Middle frontal gyrus (tissue), 1 donor: Measurements from ENCODE around the gene BBC3.
"Not testable (repeated sequence)": the region's sequence is repeated elsewhere in the genome, so short reads cannot be mapped to it uniquely, and the experiment has no call there.

Experiments used
- DNase-seq: peaks from one replicate; pipeline ENCODE4 v3.0.0-alpha.2; 2015; ENCODE audit warnings: low spot score; ENCODE audit errors: extremely low spot score

BBC3 gene, protein sequence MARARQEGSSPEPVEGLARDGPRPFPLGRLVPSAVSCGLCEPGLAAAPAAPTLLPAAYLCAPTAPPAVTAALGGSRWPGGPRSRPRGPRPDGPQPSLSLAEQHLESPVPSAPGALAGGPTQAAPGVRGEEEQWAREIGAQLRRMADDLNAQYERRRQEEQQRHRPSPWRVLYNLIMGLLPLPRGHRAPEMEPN

DNA sequence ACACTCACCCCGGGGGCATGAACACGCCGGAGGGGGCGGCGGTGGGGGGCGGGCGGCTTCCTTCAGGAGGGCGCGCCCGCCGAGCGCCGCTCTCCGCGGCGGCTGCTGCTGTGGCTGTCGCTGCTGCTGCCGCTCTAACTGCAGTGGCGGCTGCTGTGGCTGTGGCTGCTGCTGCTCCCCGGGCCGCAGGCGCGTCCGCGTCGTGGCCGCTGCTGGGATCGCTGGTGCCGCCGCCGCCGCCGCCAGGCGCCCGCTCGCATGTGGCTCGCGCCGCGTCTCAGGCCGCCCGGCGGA, at the start of gene BBC3:
Gene BBC3, minus strand, starts transcription at position 279 of the 294 bp plus-strand sequence. CDS start 2,768 bp downstream, outside the sequence.
- DNase-seq = no peak

DNA sequence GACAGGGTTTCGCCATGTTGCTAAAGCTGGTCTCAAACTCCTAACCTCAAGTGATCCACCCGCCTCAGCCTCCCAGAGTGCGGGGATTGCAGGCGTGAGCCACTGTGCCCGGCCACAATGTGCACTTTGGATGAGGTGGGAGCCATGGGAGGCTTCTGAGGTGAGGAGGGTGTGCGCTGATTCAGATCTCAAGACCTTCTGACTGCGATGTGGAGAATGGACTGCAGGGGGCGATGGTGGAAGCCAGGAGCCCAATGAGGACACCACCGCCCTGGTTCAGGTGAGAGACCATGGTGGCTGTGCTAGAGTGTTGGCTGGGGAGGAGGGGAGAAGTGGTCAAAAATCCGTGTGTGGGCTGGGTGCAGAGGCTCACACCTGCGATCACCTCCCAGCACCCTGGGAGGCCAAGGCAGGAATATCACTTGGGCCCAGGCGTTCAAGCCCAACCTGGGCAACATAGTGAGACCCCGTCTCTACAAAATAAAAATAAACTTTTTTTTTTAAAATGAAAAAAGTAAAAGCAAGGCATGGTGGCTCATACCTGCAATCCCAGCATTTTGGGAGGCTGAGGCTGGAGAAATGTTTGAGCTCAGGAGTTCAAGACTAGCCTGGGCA, 49.3 kb upstream of the BBC3 start:
- no peak for DNase-seq

DNA sequence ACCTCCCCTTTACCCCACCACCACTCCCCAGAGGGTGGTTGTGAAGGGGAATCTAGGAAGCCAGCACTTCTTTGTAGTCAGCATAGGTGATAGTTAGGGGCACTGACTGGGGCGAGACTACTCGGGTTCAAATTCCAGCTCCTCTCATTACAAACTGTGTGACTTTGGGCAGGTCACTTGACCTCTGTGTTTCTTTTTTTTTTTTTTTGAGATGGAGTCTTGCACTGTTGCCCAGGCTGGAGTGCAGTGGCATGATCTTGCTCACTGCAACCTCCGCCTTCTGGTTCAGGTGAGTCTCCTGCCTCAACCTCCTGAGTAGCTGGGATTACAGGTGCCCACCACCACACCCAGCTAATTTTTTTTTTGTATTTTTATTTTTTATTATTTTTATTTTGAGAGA, 45.5 kb upstream of the BBC3 start:
- DNase-seq = not testable (repeated sequence)

DNA sequence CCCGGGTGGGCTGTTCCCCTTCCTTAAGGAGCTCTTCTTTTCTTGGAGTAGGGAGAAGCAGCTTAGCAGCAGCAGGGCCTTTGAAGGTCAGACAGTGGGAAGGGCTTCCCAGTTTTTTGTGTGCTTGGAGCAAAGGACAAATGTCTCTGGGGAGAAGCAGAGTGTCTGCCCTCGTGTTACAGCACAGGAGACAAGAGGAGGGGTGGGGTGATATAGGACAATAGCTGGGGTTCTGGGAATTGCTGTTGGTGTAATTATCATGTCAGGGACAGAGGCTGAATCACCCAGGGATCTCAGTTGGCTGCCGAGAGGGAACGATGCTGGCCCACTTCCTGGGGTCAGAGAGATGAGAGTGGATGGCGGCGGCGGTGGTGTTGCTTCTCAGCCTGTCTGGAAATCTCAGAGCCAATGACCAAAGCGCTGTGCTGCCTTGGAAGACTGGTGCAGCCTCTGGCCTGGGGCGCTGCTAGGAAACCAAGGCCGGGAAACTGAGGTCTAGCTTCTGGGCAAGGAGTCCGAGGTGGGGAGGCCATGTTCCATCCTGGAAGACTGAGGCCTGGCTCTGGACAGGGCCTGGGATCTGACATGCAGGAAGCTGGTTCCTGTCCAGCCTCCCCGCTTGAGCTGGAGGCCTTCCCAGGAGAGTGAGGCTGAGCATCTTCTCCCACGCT, 44.9 kb upstream of the BBC3 start:
- no peak for DNase-seq

DNA sequence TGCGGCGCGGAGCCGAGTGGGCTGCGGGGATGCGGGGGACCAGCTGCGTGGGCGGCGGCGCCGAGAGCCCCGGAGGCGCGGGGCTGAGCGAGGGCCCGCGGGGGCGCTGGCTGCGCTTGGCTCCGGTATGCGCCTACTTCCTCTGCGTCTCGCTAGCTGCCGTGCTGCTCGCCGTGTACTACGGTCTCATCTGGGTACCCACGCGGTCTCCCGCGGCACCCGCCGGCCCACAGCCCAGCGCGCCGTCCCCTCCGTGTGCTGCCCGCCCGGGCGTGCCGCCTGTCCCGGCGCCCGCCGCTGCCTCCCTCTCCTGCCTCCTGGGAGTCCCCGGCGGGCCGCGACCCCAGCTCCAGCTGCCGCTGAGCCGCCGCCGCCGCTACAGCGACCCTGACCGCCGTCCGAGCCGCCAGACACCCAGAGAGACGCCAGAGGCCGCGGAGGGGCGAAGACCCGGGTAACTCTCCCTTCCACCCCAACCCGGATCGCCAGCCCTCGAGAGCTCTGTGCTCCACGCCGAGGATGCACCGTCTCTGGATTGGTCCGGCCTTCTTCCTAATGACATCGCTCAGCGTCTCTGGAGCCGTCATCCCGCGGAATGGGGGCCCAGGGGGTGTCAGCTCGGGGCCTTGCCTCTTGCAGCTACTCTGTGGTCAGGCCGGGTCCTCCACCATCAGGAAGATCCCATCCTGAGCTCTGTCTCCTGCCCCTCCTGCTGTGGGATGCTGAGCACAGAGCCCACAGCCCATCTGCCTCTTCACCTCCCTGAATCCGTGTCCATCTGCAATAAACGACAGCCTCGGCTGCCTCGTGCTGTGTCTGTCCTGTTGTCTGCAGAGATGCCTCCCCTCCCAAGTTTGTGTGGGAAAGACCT, 44.1 kb upstream of the BBC3 start:
- DNase-seq = no peak

DNA sequence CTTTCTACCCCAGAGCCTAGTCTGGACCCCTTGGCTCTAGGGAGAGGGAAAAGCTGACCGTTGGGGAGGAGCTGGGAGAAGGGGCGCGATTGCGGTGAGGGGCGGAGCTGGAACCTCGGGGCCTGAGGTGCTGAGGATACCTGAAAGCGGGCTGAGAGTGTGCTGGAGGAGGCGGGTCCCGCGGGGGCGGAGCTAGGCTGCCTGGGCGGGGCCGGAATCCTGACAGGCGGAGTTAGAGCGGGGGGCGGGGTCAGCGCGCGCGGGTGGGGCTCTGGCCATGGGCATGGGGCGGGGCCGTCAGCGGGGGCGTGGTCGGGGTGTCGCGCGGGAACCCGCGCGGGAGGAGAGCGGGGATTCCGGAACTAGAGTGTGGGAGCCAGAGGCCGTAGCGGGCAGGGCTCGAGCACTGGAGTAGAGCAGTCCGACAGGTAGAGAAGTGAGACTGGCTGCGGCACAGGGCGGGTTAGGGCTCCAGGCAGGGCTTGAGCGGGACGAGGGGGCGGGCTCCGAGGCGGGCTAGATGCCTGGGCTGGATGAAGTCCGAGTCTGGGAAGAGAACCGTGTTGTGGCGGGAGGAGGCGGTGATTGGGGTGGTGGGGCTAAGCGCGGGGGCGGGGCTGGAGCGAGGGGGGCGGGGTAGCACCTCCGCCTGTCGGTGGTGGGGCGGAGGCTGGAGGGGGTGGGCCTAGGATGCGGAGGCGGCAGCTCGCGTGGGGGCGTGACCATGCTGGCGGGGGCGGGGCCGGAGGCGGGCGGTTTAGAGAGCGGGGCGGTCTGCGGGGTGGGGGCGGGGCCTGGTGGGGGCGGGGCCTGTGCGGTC, 43.3 kb upstream of the BBC3 start, which contains the start of gene INAFM1:
Gene INAFM1, plus strand, starts transcription at position 815 of the 820 bp plus-strand sequence. CDS start 35 bp downstream, outside the sequence.
- peak; percentile 78 for DNase-seq

DNA sequence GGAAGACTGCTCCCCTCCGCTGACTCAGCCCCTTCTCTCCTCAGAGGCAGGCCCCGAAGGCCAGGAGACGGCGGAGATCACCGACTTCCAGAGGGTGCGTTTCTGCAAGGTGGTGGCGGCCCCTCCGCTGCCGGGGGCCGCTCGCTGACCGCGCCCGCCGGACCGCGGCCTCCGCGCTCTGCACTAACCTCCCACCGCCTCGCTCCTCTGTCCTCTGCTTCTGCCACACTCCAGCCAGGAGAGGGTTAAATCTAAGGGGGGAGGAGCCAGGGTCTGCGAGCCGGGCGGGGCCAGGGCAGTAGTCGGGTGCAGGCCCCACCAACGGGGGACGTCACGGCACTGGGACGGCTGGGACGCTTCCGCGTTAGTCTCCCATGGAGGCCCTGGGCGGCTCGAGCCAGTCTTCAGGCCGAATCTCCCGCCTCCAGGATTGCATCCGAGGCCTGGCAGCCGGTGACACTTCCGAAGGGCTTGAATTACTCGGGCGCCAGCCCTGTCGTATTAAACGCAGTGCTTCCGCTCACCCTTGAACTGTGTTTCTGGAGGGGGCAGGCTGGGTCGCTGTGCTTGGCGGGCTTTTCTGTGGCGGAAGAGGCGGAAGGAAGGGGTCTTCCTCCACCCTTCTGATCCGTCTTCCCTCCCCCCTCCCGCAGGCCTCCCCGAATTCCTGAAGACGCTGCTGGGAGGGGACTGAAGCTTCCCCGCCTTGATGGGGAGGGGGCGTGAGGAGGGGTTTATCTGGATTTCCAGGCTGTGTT, 42.5 kb upstream of the BBC3 start:
- peak; percentile 63 for DNase-seq

DNA sequence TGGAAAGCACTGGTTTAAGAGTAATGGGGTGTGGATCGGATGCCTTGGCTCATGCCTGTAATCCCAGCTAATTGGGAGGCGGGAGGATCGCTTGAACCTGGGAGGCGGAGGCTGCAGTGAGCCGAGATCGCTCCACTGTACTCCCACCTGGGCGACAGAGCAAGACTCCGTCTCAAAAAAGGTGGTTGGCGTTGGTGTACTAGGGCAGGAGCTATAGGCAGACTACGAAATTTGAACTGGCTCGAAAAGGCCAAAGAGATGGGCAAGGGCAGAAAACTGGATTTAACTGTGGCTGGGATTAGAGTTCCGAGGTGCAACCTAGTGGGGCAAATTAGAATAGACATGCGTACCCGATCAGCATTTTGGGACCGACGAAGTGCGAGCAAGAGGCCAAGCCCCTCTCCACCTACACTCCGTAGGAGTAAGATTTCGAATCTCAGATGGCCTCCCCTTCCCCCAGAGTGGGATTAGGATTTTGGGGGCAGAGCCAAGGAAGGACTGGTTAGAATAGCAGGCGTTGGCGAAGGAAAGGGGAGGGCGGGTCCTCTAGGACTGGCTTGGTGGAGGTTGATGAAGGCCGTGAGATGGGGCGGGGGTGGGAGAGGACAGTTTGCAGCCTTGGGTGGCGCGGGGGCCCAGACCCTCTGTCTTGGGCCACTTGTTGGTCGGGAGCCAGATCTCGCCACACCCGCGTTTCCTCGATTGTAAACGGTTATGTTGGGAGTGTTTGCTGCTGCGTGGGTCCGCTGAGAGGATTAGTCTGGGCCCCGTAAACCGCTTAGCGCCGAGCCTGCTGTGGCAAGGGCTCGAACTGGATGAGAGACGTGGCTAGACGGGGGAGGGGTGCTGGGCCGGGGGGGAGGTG, 41.7 kb upstream of the BBC3 start:
- no peak for DNase-seq

DNA sequence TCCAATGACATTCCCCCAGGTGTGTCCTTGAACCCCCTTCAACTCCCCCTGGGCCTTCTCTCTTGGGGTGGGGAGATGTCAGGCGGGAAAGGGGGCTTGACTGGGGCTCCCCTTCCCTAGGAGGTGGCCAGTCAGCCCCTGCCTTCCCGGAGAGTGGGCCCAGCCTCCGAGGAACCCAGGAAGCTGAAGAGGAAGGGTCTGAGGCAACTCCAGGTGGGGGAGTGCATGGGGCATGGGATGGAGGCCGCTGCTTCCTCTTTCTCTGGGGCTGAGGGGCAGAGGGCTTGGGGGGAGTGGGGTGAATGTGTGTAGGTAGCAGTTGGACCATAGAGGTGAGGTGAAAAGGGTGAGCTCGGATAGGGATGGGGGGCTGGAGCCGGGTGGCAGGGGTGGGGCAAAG, 41.0 kb upstream of the BBC3 start:
- no peak for DNase-seq

DNA sequence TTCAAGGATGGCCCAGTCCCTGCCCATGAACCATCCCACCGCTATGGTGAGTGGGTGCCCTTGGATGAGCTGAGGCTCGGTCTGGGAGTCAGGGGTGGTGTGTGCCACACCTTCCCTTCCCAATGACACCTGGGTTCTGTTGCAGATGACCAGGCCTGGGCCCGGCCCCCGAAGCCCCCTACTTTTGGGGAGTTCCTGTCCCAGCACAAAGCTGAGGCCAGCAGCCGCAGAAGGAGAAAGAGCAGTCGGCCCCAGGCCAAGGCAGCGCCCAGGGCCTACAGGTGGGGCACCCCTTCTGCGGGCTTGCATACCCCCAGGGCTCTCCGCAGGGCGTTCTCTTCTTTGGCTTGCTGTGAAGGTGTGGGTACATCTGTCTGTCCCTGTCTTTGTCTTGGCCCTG, 39.4 kb upstream of the BBC3 start:
- DNase-seq = no peak

DNA sequence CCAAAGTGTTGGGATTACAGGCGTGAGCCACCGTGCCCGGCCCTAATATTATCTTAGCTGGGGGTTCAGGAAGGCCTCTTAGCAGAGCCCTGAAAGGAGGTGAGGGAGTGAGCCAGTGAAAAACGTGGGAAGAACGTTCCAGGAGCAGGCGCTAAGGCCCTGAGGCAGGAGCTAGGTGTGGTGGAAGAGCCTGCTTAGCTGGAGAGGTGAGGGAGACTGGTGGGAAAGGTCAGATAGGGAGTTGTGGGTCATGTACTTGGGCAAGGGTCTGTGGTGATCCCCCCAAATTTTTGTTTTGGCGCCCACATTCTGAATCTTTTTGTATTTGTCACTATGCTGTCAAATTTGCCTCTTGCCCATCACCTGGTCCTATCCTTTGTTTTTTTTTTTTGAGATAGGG, 38.6 kb upstream of the BBC3 start:
- DNase-seq = no peak

DNA sequence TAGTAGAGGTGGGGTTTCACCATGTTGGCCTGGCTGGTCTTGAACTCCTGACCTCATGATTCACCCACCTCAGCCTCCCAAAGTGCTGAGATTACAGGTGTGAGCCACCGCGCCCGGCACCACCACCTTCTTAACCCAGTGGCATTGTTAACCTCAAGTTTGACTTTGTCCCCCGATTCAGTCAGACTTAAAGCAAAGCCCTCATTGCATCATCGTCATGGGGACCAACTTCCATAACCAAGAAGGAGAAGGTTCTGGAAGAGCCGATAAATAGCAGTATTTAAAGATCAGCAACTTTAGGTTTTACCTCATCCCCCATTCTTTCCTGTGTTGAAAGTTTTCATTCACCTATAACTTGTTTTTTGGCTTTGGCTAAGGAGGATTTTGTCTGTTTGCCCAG, 37.0 kb upstream of the BBC3 start:
- DNase-seq = no peak

DNA sequence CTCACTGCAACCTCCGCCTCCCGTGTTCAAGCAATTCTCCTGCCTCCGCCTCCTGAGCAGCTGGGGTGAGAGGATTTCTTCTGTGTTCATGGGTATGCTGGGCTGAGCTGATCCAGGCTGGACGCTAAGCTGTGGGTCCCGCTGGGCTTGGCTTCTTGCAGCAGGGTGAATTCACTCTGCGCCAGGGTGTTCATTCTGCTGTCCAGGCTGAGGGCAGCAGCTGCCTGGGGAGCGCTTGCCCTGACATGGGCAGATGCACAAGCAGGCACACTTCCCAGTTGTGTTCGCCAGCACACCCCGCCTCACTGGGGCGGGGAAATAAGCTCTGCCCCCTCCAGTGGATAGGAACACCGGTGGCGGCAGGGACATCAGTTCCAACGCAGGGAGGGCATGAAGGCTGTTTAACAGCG, 36.4 kb upstream of the BBC3 start:
- DNase-seq = peak; percentile 63

DNA sequence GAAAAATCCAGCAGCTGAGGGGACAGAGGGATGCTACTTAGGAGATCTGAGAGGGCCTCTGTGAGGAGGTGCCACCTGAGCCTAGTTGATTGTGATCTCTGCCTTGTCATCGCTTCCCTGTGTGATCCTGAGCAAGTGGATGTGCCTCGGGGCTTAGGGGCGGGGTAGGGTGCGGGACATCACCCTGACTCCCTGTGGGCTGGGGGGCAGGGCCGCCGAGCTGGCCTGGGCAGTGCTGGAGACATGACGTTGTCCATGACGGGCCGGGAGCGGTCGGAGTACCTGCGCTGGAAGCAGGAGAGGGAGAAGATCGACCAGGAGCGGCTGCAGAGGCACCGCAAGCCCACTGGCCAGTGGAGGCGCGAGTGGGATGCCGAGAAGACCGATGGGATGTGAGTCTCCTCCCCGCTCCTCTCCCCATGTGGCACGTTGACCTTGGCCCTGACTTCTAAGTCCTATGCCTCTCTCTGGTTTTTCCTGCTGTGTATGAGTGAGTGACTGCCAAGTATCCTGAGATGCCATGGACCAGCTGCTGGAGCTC, 35.5 kb upstream of the BBC3 start:
- no peak for DNase-seq

DNA sequence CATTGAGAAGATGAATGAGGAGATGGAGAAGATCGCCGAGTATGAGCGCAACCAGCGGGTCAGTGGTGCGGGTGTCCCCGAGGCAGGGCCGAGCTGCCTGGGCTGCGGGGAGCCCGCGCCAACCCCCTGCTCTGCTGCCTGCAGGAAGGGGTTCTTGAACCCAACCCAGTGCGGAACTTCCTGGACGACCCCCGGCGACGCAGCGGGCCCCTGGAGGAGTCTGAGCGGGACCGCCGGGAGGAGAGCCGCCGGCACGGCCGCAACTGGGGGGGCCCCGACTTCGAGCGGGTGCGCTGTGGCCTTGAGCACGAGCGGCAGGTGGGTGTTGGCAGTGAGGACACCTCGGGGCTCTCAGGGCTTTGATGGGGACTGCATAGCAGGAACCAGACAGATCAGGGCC, 33.6 kb upstream of the BBC3 start:
- DNase-seq = no peak

DNA sequence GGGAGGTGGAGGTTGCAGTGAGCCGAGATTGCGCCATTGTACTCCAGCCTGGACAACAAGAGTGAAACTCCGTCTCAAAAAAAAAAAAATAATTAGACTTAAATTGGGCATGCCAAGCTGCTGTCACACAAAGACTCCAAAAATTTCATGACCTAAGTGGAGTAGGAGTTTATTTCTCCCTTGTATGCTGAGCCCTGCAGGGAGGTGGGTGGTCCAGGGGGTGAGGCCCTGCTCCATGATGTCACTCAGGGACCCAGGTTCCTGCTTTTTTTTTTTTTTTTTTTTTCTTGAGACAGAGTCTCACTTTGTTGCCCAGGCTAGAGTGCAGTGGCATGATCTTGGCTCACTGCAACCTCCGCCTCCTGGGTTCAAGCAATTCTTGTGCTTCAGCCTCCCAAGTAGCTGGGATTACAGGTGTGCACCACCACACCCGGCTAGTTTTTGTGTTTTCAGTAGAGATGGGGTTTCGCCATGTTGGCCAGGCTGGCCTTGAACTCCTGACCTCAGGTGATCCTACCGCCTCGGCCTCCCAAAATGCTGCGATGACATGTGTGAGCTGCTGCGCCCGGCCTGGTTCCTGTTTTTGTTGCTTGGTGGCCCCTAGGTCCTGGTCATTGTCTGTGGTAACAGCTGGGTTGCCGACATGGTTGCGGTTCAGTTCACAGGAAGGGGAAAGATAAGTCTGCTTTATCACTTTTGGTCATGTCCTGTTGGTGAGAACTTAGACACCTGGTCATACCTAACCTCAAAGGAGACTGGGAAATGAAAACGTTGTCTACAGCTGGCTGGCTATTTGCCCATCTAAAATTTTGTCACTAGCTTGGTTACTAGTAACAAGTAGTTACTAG, 31.2 kb upstream of the BBC3 start:
- DNase-seq = not testable (repeated sequence)

DNA sequence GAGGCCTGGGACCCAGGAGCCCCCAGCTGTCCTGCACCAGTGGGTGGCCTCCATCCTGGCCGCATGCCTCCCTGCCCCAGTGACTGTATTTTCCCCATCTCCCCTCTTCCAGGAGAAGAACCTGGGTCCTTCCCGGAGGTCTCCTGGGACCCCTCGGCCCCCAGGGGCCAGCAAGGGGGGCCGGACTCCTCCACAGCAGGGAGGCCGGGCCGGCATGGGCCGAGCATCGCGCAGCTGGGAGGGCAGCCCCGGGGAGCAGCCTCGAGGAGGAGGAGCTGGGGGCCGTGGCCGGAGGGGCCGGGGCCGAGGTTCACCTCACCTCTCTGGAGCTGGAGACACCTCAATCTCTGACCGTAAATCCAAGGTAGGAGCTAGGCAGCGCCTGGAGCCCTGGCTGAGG, 29.5 kb upstream of the BBC3 start:
- DNase-seq = no peak

DNA sequence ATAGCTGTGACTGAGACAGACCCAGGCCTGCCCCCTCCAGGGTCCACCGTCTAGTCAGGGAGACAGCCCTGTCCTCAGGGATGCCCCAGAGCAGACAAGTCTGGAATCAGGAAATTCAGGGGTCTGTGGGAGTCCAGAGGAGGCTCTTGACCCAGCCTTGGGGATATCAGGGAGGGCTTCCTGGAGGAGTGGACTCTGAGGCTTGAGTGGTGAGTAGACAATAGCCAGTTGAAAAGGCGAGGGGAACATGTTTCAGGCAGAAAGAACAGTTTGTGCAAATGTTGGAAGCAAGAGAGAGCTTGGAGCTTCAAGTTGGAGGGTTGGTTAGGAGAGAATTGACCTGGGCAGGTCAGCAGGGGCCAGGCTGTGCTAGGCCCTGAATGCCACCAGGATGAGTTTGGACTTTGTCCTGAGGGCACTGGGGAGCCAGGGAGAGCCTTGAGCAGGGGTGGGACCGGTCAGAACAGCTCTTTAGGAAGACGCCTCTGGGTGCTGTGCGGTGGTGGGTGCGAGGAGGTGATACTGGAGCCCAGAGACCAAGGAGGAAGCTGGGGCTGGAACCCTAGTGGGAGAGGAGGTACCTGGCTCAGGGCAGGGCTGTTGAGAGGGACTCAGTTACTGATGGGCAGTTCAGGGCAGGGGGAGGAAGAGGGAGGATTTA, 28.0 kb upstream of the BBC3 start:
- DNase-seq = no peak
